DOHH2 (cell line): ENCODE results near the gene CEACAM4.

Experiments used
- CTCF ChIP-seq: fragments of 200-600 bp; sonication (generic); IDR thresholded peaks from one replicate; pipeline ENCODE4 v1.5.1; 2014; ENCODE audit warnings: antibody characterized with exemption, mild to moderate bottlenecking, low read depth, low read length; ENCODE audit not compliant: poor library complexity, severe bottlenecking
- EZH2phosphoT487 ChIP-seq: fragments of 200-600 bp; sonication (generic); IDR thresholded peaks from 2 replicates; pipeline ENCODE4 v1.6.1; 2017; ENCODE audit warnings: borderline replicate concordance, mild to moderate bottlenecking, antibody characterized with exemption, low read length, moderate library complexity, mixed read lengths

GRCh38 chr19:41584260-41584810 is 42.5 kb downstream of the CEACAM4 start:
- TF ChIP-seq CTCF: no peak
- no peak for TF ChIP-seq EZH2phosphoT487
